ACC112 (cell line): ENCODE results near the gene EPHA3.
A peak's percentile ranks its signal among the peaks of the same experiment; 100 is the strongest.

Experiments
- H2AFZ ChIP-seq: fragments of 200-600 bp; sonication (generic); one replicate; pipeline ENCODE4 v1.6.0; 2017; ENCODE audit warnings: antibody characterized with exemption, low read length; ENCODE audit not compliant: unreplicated experiment
- H3K27ac ChIP-seq: fragments of 200-600 bp; sonication (generic); 2 replicates; pipeline ENCODE4 v1.5.1; 2014; ENCODE audit warnings: low read depth, mild to moderate bottlenecking, antibody characterized with exemption, low read length, moderate library complexity
- H3K27me3 ChIP-seq: fragments of 200-600 bp; sonication (generic); 2 replicates; pipeline ENCODE4 v1.6.1; 2014; ENCODE audit warnings: mild to moderate bottlenecking, antibody characterized with exemption, low read length, moderate library complexity, mixed read lengths; ENCODE audit not compliant: insufficient read depth
- H3K36me3 ChIP-seq: fragments of 200-600 bp; sonication (generic); 2 replicates; pipeline ENCODE4 v1.6.1; 2016; ENCODE audit warnings: mild to moderate bottlenecking, antibody characterized with exemption, low read length, moderate library complexity, mixed read lengths; ENCODE audit not compliant: insufficient read depth
- H3K4me1 ChIP-seq: fragments of 200-600 bp; sonication (generic); one replicate; pipeline ENCODE4 v1.6.1; 2016; ENCODE audit warnings: low read length, mixed read lengths; ENCODE audit not compliant: insufficient read depth, unreplicated experiment, control insufficient read depth
- H3K4me3 ChIP-seq: fragments of 200-600 bp; sonication (generic); 2 replicates; pipeline ENCODE4 v1.5.1; 2014; ENCODE audit warnings: mild to moderate bottlenecking, low read depth, low read length
- H3K79me2 ChIP-seq: fragments of 200-600 bp; sonication (generic); one replicate; pipeline ENCODE4 v1.6.0; 2016; ENCODE audit warnings: low read length; ENCODE audit not compliant: control insufficient read depth, unreplicated experiment, insufficient read depth

EPHA3 gene

GRCh38 chr3:89101251-89101650 is 6.2 kb upstream of the EPHA3 start:
- no peaks in the 10 kb centered on the region for H3K79me2 ChIP-seq
- H3K27ac ChIP-seq: no peak overlapping the region
- H3K4me1 ChIP-seq: peaks cover 26% of the 10 kb centered on the region
- H3K36me3 ChIP-seq: no peaks in the 10 kb centered on the region
- no peak overlapping the region for H2AFZ ChIP-seq
- no peak overlapping the region for H3K4me3 ChIP-seq
- H3K27me3 ChIP-seq: no peaks in the 10 kb centered on the region

- Histone ChIP-seq H3K4me3 (no peak overlapping the region), H2AFZ (no peak overlapping the region), H3K4me1 (peaks cover 26% of the 10 kb centered on the region), H3K79me2 (no peaks in the 10 kb centered on the region), H3K27ac (no peak overlapping the region), H3K36me3 (no peaks in the 10 kb centered on the region), H3K27me3 (no peaks in the 10 kb centered on the region)
These were observed 5.5 kb upstream of the EPHA3 start for GRCh38 chr3:89101921-89102320.

- Histone ChIP-seq H3K79me2 (peaks cover 16% of the 10 kb centered on the region), H3K36me3 (no peaks in the 10 kb centered on the region), H2AFZ (peak overlapping the region; percentile 92), H3K4me3 (peak overlapping the region; percentile 66), H3K4me1 (peaks cover 18% of the 10 kb centered on the region), H3K27me3 (no peaks in the 10 kb centered on the region), H3K27ac (peak overlapping the region; percentile 70)
These were observed 2.9 kb upstream of the EPHA3 start for GRCh38 chr3:89104499-89104898.

- H3K36me3 ChIP-seq: no peaks in the 10 kb centered on the region
- peak overlapping the region; percentile 92 for H2AFZ ChIP-seq
- peak overlapping the region; percentile 66; the same call in 1 of the 2 replicates for H3K4me3 ChIP-seq
- H3K4me1 ChIP-seq: peaks cover 18% of the 10 kb centered on the region
- H3K79me2 ChIP-seq: peaks cover 23% of the 10 kb centered on the region
- no peaks in the 10 kb centered on the region for H3K27me3 ChIP-seq
- no peak overlapping the region for H3K27ac ChIP-seq
These were observed 1.9 kb upstream of the EPHA3 start for GRCh38 chr3:89105503-89105902.

GRCh38 chr3:89108291-89108550 is 800 bp downstream of the EPHA3 start:
- peaks cover 32% of the 10 kb centered on the region for H3K79me2 ChIP-seq
- peak overlapping the region; percentile 96 for H3K4me3 ChIP-seq
- H3K4me1 ChIP-seq: peaks cover 18% of the 10 kb centered on the region
- no peaks in the 10 kb centered on the region for H3K27me3 ChIP-seq
- no peak overlapping the region for H3K27ac ChIP-seq
- H2AFZ ChIP-seq: peak overlapping the region; percentile 85
- no peaks in the 10 kb centered on the region for H3K36me3 ChIP-seq

- Histone ChIP-seq H2AFZ (no peak overlapping the region), H3K36me3 (no peaks in the 10 kb centered on the region), H3K4me3 (peak overlapping the region; percentile 87), H3K27me3 (no peaks in the 10 kb centered on the region), H3K79me2 (peaks cover 29% of the 10 kb centered on the region), H3K27ac (peak overlapping the region; percentile 52), H3K4me1 (peaks cover 9% of the 10 kb centered on the region)
These were observed 5.9 kb downstream of the EPHA3 start for GRCh38 chr3:89113344-89113743.

- H3K79me2 ChIP-seq: peaks cover 25% of the 10 kb centered on the region
- peak overlapping the region; percentile 93 for H2AFZ ChIP-seq
- H3K4me3 ChIP-seq: peak overlapping the region; percentile 87
- H3K27me3 ChIP-seq: no peaks in the 10 kb centered on the region
- peaks cover 10% of the 10 kb centered on the region for H3K4me1 ChIP-seq
- H3K27ac ChIP-seq: peak overlapping the region; percentile 52
- H3K36me3 ChIP-seq: no peaks in the 10 kb centered on the region
These were observed 6.7 kb downstream of the EPHA3 start for GRCh38 chr3:89113893-89114840.

- Histone ChIP-seq H3K79me2 (peaks cover 24% of the 10 kb centered on the region), H3K4me1 (peaks cover 17% of the 10 kb centered on the region), H3K27me3 (no peaks in the 10 kb centered on the region), H3K4me3 (peak overlapping the region; percentile 87), H2AFZ (peak overlapping the region; percentile 93), H3K27ac (no peak overlapping the region), H3K36me3 (no peaks in the 10 kb centered on the region)
These were observed 7.4 kb downstream of the EPHA3 start for GRCh38 chr3:89114841-89115223.

- Histone ChIP-seq H2AFZ (no peak overlapping the region), H3K4me1 (peaks cover 27% of the 10 kb centered on the region), H3K79me2 (peaks cover 17% of the 10 kb centered on the region), H3K27me3 (no peaks in the 10 kb centered on the region), H3K27ac (peak overlapping the region; percentile 13), H3K36me3 (no peaks in the 10 kb centered on the region), H3K4me3 (no peak overlapping the region)
These were observed 9.1 kb downstream of the EPHA3 start for GRCh38 chr3:89116476-89116875.

- Histone ChIP-seq H2AFZ (no peak overlapping the region), H3K27me3 (no peaks in the 10 kb centered on the region), H3K4me1 (no peaks in the 10 kb centered on the region), H3K27ac (no peak overlapping the region), H3K36me3 (peaks cover 4% of the 10 kb centered on the region; the same call in 1 of the 2 replicates), H3K4me3 (no peak overlapping the region), H3K79me2 (no peaks in the 10 kb centered on the region)
These were observed 30.6 kb downstream of the EPHA3 start for GRCh38 chr3:89138048-89138447.

- Histone ChIP-seq H3K4me1 (no peaks in the 10 kb centered on the region), H2AFZ (no peak overlapping the region), H3K27ac (no peak overlapping the region)
These were observed 32.4 kb downstream of the EPHA3 start for GRCh38 chr3:89139870-89140269.

More at GRCh38 chr3:89139870-89140269, 32.4 kb downstream of the EPHA3 start:
- Histone ChIP-seq H3K27me3 (no peaks in the 10 kb centered on the region), H3K4me3 (no peak overlapping the region), H3K79me2 (no peaks in the 10 kb centered on the region), H3K36me3 (peaks cover under 1% of the 10 kb centered on the region; the same call in 1 of the 2 replicates)
